ENCODE results near the gene ECI1.

The ECI1 gene

GRCh38 chr16:2251296-2252111 lies at the start of gene ECI1:
TSS of gene ECI1 (minus strand) at chr16:2251587. CDS start at chr16:2251566, 21 bp downstream.
- DNase-seq, result peak; percentile 98

- DNase-seq, result no peak
Measured at GRCh38 chr16:2299915-2300192, 48.5 kb upstream of the ECI1 start.

- no peak for DNase-seq
Measured at GRCh38 chr16:2299121-2299914, 47.9 kb upstream of the ECI1 start.

- DNase-seq, result no peak
Measured at GRCh38 chr16:2298621-2299020, 47.2 kb upstream of the ECI1 start.

GRCh38 chr16:2297506-2297860 lies 46.1 kb upstream of the ECI1 start:
- DNase-seq, result no peak

- DNase-seq, result peak; percentile 48
Measured at GRCh38 chr16:2296661-2297505, 45.5 kb upstream of the ECI1 start.

- DNase-seq, result no peak
Measured at GRCh38 chr16:2295056-2295798, 43.8 kb upstream of the ECI1 start.

GRCh38 chr16:2292221-2292620 lies 40.8 kb upstream of the ECI1 start:
- DNase-seq, result no peak

GRCh38 chr16:2289282-2289681 lies 37.9 kb upstream of the ECI1 start:
- DNase-seq, result no peak

- peak; percentile 56 for DNase-seq
Measured at GRCh38 chr16:2288726-2289125, 37.3 kb upstream of the ECI1 start.

GRCh38 chr16:2287916-2288547 lies 36.6 kb upstream of the ECI1 start:
- DNase-seq, result no peak

- DNase-seq, result no peak
Measured at GRCh38 chr16:2286550-2286949, 35.2 kb upstream of the ECI1 start.

GRCh38 chr16:2285731-2286191 lies 34.4 kb upstream of the ECI1 start:
- no peak for DNase-seq

- no peak for DNase-seq
Measured at GRCh38 chr16:2284797-2285576, 33.6 kb upstream of the ECI1 start.

GRCh38 chr16:2284001-2284770 lies 32.8 kb upstream of the ECI1 start:
- DNase-seq, result no peak

- DNase-seq, result no peak
Measured at GRCh38 chr16:2282866-2283555, 31.6 kb upstream of the ECI1 start.

- DNase-seq, result no peak
Measured at GRCh38 chr16:2282262-2282661, 30.9 kb upstream of the ECI1 start.

- DNase-seq, result no peak
Measured at GRCh38 chr16:2280981-2281542, 29.7 kb upstream of the ECI1 start.

GRCh38 chr16:2280461-2280860 lies 29.1 kb upstream of the ECI1 start:
- no peak for DNase-seq
